Measurements from ENCODE around the gene KCNS1.
"Not testable (repeated sequence)": the region's sequence is repeated elsewhere in the genome, so short reads cannot be mapped to it uniquely, and the experiment has no call there.

Gene KCNS1

GRCh38 chr20:45100563-45101245 lies at the start of gene KCNS1:
Gene KCNS1, minus strand, starts transcription at chr20:45101127. Its CDS starts 1,891 bp downstream, at chr20:45099236.
- no peak within 1 kb of the TSS for H3K27ac ChIP-seq
- H3K4me1 ChIP-seq, result no peaks in the 10 kb centered on the region
- no peak within 1 kb of the TSS for H3K4me3 ChIP-seq (ENCODE audit: low read depth, low read length)
- TF ChIP-seq CTCF (IDR thresholded peaks at IDR 0.05), result no peak
- H3K4me2 ChIP-seq (ENCODE audit: low read length), result no peak within 1 kb of the TSS
- peak within 1 kb of the TSS; percentile 26 for H2AFZ ChIP-seq
- peaks cover 7% of the 10 kb centered on the region for H3K27me3 ChIP-seq (ENCODE audit: control insufficient read depth, insufficient read depth, low read length)
- H3K79me2 ChIP-seq, result no peaks in the 10 kb centered on the region
- no peaks in the 10 kb centered on the region for H3K9me3 ChIP-seq (ENCODE audit: control insufficient read depth, low read length)
- no peak within 1 kb of the TSS for H3K9ac ChIP-seq
- H3K36me3 ChIP-seq (ENCODE audit: control insufficient read depth, insufficient read depth, low read length), result no peaks in the 10 kb centered on the region

- Histone ChIP-seq H3K79me2 (no peaks in the 10 kb centered on the region), H3K4me1 (no peaks in the 10 kb centered on the region)
Observed at GRCh38 chr20:45149062-45149461, 48.1 kb upstream of the KCNS1 start.

GRCh38 chr20:45140836-45141235 lies 39.9 kb upstream of the KCNS1 start:
- Histone ChIP-seq H3K4me3 (ENCODE audit: low read depth, low read length) (no peak overlapping the region), H3K9ac (no peak overlapping the region), H3K4me1 (no peaks in the 10 kb centered on the region), H3K27me3 (ENCODE audit: control insufficient read depth, insufficient read depth, low read length) (no peaks in the 10 kb centered on the region), H3K27ac (no peak overlapping the region), H3K36me3 (ENCODE audit: control insufficient read depth, insufficient read depth, low read length) (no peaks in the 10 kb centered on the region), H3K9me3 (ENCODE audit: control insufficient read depth, low read length) (no peaks in the 10 kb centered on the region), H2AFZ (no peak overlapping the region), H3K4me2 (ENCODE audit: low read length) (no peak overlapping the region), H3K79me2 (no peaks in the 10 kb centered on the region)
- no peak for TF ChIP-seq CTCF (IDR thresholded peaks at IDR 0.05)

More at GRCh38 chr20:45149062-45149461, 48.1 kb upstream of the KCNS1 start:
- Histone ChIP-seq H3K9ac (no peak overlapping the region), H3K4me3 (ENCODE audit: low read depth, low read length) (no peak overlapping the region), H3K27me3 (ENCODE audit: control insufficient read depth, insufficient read depth, low read length) (no peaks in the 10 kb centered on the region), H3K4me2 (ENCODE audit: low read length) (no peak overlapping the region), H3K9me3 (ENCODE audit: control insufficient read depth, low read length) (no peaks in the 10 kb centered on the region), H3K27ac (no peak overlapping the region), H3K36me3 (ENCODE audit: control insufficient read depth, insufficient read depth, low read length) (no peaks in the 10 kb centered on the region), H2AFZ (no peak overlapping the region)
- TF ChIP-seq CTCF (IDR thresholded peaks at IDR 0.05), result no peak

- H3K4me2 ChIP-seq (ENCODE audit: low read length); H3K36me3 ChIP-seq (ENCODE audit: control insufficient read depth, insufficient read depth, low read length); H3K27ac ChIP-seq; H3K4me3 ChIP-seq (ENCODE audit: low read depth, low read length); H3K4me1 ChIP-seq; H3K27me3 ChIP-seq (ENCODE audit: control insufficient read depth, insufficient read depth, low read length); H3K79me2 ChIP-seq; H3K9ac ChIP-seq; H3K9me3 ChIP-seq (ENCODE audit: control insufficient read depth, low read length); H2AFZ ChIP-seq: not testable (repeated sequence)
Observed at GRCh38 chr20:45139733-45140375, 38.9 kb upstream of the KCNS1 start.

- Histone ChIP-seq H3K4me2 (ENCODE audit: low read length) (no peak overlapping the region), H3K79me2 (no peaks in the 10 kb centered on the region), H3K9me3 (ENCODE audit: control insufficient read depth, low read length) (no peaks in the 10 kb centered on the region), H3K4me3 (ENCODE audit: low read depth, low read length) (no peak overlapping the region), H3K4me1 (no peaks in the 10 kb centered on the region), H3K9ac (no peak overlapping the region), H3K27ac (no peak overlapping the region), H3K27me3 (ENCODE audit: control insufficient read depth, insufficient read depth, low read length) (no peaks in the 10 kb centered on the region), H2AFZ (no peak overlapping the region), H3K36me3 (ENCODE audit: control insufficient read depth, insufficient read depth, low read length) (no peaks in the 10 kb centered on the region)
- peak; percentile 34 for TF ChIP-seq CTCF (IDR thresholded peaks at IDR 0.05)
Observed at GRCh38 chr20:45138561-45139300, 37.8 kb upstream of the KCNS1 start.

Data from parathyroid adenoma (tissue), 2 donors.